8988T (cell line): Measurements from ENCODE around the gene SCP2D1.

Experiments
- DNase-seq: peaks from one replicate; pipeline ENCODE4 v3.0.0; 2011

The SCP2D1 gene

GRCh38 chr20:18815194-18815942 lies 1.8 kb downstream of the SCP2D1 start:
- no peak for DNase-seq

- no peak for DNase-seq
These were observed 9.2 kb downstream of the SCP2D1 start for GRCh38 chr20:18822832-18823231.

GRCh38 chr20:18831830-18832499 lies 18.4 kb downstream of the SCP2D1 start:
- no peak for DNase-seq

GRCh38 chr20:18832546-18833200 lies 19.1 kb downstream of the SCP2D1 start:
- DNase-seq: no peak

GRCh38 chr20:18835466-18836256 lies 22.1 kb downstream of the SCP2D1 start:
- no peak for DNase-seq

GRCh38 chr20:18837718-18838117 lies 24.1 kb downstream of the SCP2D1 start:
- DNase-seq: no peak

GRCh38 chr20:18839507-18840247 lies 26.1 kb downstream of the SCP2D1 start:
- no peak for DNase-seq

GRCh38 chr20:18840248-18840645 lies 26.7 kb downstream of the SCP2D1 start:
- DNase-seq: no peak

GRCh38 chr20:18845017-18845416 lies 31.4 kb downstream of the SCP2D1 start:
- DNase-seq: no peak

- DNase-seq: no peak
These were observed 33.7 kb downstream of the SCP2D1 start for GRCh38 chr20:18847226-18847755.

GRCh38 chr20:18849131-18849530 lies 35.5 kb downstream of the SCP2D1 start:
- DNase-seq: no peak

- no peak for DNase-seq
These were observed 38.0 kb downstream of the SCP2D1 start for GRCh38 chr20:18851629-18852028.

- no peak for DNase-seq
These were observed 38.7 kb downstream of the SCP2D1 start for GRCh38 chr20:18852318-18852717.

GRCh38 chr20:18853216-18853615 lies 39.6 kb downstream of the SCP2D1 start:
- DNase-seq: no peak

GRCh38 chr20:18853946-18854646 lies 40.5 kb downstream of the SCP2D1 start:
- no peak for DNase-seq

GRCh38 chr20:18855882-18856281 lies 42.3 kb downstream of the SCP2D1 start:
- no peak for DNase-seq

GRCh38 chr20:18856873-18857272 lies 43.3 kb downstream of the SCP2D1 start:
- DNase-seq: no peak

GRCh38 chr20:18857640-18858039 lies 44.1 kb downstream of the SCP2D1 start:
- no peak for DNase-seq

- no peak for DNase-seq
These were observed 45.2 kb downstream of the SCP2D1 start for GRCh38 chr20:18858816-18859215.
